ENCODE results near the gene MKX.

MKX gene

DNA sequence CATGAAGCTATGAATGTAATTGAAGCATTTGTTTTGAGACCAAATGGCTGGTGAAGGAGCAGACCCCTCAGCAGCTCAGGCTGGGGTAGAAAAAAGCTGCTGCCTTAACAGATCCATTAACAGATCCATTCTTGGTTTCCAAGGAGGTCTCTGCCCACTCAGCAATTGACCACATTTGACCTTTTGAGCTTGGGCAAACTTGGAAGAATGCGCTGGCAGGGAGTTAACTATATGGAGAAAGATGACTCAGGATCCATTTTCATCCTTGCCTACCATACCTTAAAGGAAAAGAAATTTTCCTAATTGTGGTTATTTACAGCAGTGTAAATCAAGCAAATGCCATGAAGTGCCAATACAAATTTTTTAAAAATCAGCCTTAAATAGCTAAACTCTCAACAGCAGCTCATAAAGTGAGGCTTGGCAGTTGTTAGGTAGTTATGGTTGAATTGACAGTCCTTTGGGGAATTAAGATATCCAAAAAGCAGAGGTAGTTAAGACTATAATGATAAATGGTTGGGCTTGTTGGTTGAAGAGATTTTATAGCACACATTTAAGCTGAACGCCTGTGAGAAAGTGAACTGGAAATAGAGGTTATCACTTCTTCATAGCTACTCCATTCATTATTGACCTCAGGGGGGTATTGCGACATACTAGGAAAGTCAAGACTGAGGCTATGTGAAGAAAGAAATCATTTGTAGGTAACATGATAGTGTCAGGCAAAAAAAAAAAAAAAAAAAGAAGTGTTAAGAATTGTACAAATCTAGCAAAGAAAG is 83.9 kb downstream of the MKX start:
- H3K27ac Mint-ChIP-seq, result no peak overlapping the region
- H3K36me3 Mint-ChIP-seq (ENCODE audit: low read depth), result no peaks in the 10 kb centered on the region
- H3K27me3 Mint-ChIP-seq (ENCODE audit: low read depth), result peaks cover 38% of the 10 kb centered on the region
- no peak overlapping the region for H3K4me3 Mint-ChIP-seq
- H3K9me3 Mint-ChIP-seq, result no peaks in the 10 kb centered on the region
- no peaks in the 10 kb centered on the region for H3K4me1 Mint-ChIP-seq (ENCODE audit: low read depth)

GRCh38 chr10:27660711-27661110 is 84.9 kb downstream of the MKX start:
- Mint-ChIP-seq H3K4me1 (ENCODE audit: low read depth) (peaks cover 3% of the 10 kb centered on the region), H3K27me3 (ENCODE audit: low read depth) (peaks cover 34% of the 10 kb centered on the region), H3K27ac (no peak overlapping the region), H3K9me3 (no peaks in the 10 kb centered on the region), H3K4me3 (no peak overlapping the region), H3K36me3 (ENCODE audit: low read depth) (no peaks in the 10 kb centered on the region)

GRCh38 chr10:27660268-27660667 is 85.4 kb downstream of the MKX start:
- H3K36me3 Mint-ChIP-seq (ENCODE audit: low read depth), result no peaks in the 10 kb centered on the region
- no peaks in the 10 kb centered on the region for H3K9me3 Mint-ChIP-seq
- H3K4me3 Mint-ChIP-seq, result no peak overlapping the region
- no peak overlapping the region for H3K27ac Mint-ChIP-seq
- H3K4me1 Mint-ChIP-seq (ENCODE audit: low read depth), result peaks cover 3% of the 10 kb centered on the region
- H3K27me3 Mint-ChIP-seq (ENCODE audit: low read depth), result peaks cover 30% of the 10 kb centered on the region

DNA sequence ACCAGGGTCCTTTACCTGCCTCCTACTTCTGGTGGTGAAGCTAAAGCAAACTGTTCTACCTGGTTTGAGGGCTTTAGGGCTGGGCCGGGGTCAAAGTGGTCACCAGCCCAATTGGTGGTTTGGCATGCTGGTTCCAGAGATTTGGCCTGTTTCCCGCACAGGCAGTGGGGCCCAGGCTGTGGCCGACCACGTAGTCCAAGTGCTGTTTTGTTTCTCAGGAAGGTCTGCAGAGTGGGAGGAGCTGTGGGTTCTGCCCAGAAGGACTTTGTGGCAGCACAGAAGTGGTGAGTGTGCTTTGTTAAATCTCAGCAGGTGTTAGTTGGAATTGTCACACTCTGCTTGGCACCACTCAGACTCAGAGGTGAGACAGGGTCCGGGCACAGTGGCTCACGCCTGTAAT is 85.8 kb downstream of the MKX start:
- Mint-ChIP-seq H3K4me3 (no peak overlapping the region), H3K27ac (no peak overlapping the region), H3K9me3 (no peaks in the 10 kb centered on the region), H3K27me3 (ENCODE audit: low read depth) (peaks cover 25% of the 10 kb centered on the region), H3K36me3 (ENCODE audit: low read depth) (no peaks in the 10 kb centered on the region), H3K4me1 (ENCODE audit: low read depth) (peaks cover 3% of the 10 kb centered on the region)

DNA sequence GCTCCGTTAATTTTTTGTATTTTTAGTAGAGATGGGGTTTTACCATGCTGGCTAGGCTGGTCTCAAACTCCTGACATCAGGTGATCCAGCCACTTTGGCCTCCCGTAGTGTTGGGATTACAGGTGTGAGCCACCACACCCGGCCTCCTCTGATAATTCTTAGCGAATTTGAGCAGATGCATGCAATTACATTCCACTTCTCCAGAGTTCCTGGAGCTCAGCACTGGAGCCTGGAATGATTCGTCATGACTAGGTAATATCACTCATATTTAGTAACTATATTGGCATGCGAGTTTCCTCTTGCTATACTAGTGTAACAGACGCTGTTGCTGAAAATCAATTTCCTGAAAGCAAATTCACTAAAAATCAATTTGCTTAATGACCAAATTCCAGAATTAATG is 86.8 kb downstream of the MKX start:
- H3K27ac Mint-ChIP-seq, result no peak overlapping the region
- peaks cover 3% of the 10 kb centered on the region for H3K4me1 Mint-ChIP-seq (ENCODE audit: low read depth)
- peaks cover 15% of the 10 kb centered on the region for H3K27me3 Mint-ChIP-seq (ENCODE audit: low read depth)
- H3K9me3 Mint-ChIP-seq, result no peaks in the 10 kb centered on the region
- no peak overlapping the region for H3K4me3 Mint-ChIP-seq
- H3K36me3 Mint-ChIP-seq (ENCODE audit: low read depth), result no peaks in the 10 kb centered on the region

DNA sequence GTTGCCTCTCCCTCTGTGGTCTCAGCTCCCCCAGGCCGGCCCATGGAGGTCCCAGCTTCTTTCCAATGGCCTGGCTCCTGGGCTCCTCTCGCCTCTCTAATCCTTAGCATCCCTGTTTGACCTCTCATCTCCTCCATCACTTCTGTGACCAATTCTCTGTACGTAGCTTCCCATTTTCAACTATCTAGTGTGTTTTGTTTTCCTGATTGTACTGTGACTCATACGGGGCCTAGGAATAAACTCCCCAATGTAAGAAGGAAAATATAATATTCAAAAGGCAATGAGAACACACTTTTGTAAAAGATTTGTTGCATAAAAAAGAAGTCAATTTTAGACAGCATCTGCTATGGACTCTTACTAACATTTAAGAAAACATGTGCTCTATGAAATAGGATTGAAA is 90.3 kb downstream of the MKX start:
- no peaks in the 10 kb centered on the region for H3K9me3 Mint-ChIP-seq
- no peak overlapping the region for H3K27ac Mint-ChIP-seq
- no peak overlapping the region for H3K4me3 Mint-ChIP-seq
- H3K27me3 Mint-ChIP-seq (ENCODE audit: low read depth), result peaks cover 2% of the 10 kb centered on the region
- H3K36me3 Mint-ChIP-seq (ENCODE audit: low read depth), result no peaks in the 10 kb centered on the region
- H3K4me1 Mint-ChIP-seq (ENCODE audit: low read depth), result peaks cover 3% of the 10 kb centered on the region

GRCh38 chr10:27654284-27654683 is 91.3 kb downstream of the MKX start:
- peaks cover 3% of the 10 kb centered on the region for H3K4me1 Mint-ChIP-seq (ENCODE audit: low read depth)
- no peaks in the 10 kb centered on the region for H3K36me3 Mint-ChIP-seq (ENCODE audit: low read depth)
- H3K27me3 Mint-ChIP-seq (ENCODE audit: low read depth), result no peaks in the 10 kb centered on the region
- no peak overlapping the region for H3K27ac Mint-ChIP-seq
- no peak overlapping the region for H3K4me3 Mint-ChIP-seq
- no peaks in the 10 kb centered on the region for H3K9me3 Mint-ChIP-seq

GRCh38 chr10:27646604-27647175 is 98.9 kb downstream of the MKX start:
- Mint-ChIP-seq H3K27ac (no peak overlapping the region), H3K4me3 (no peak overlapping the region), H3K9me3 (peaks cover 5% of the 10 kb centered on the region), H3K36me3 (ENCODE audit: low read depth) (no peaks in the 10 kb centered on the region), H3K4me1 (ENCODE audit: low read depth) (no peaks in the 10 kb centered on the region), H3K27me3 (ENCODE audit: low read depth) (peaks cover 14% of the 10 kb centered on the region)

DNA sequence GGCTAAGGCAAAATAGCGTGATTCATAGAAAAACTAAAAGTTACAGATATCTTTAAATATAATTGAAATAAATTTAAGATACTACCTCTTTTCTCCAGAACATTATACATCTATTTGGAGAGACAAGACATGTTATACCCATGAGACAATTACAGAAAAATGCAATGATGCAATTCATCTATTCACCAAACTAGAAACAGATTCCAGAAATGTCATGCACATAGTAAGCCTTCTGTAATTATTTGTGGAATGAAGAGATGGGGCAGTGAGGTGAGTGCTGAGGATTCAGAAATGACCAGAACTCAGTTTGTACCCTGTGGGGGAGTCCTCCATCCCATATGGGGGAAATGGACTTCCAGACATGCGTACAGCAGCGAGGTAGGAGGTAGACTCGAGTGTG is 99.4 kb downstream of the MKX start:
- Mint-ChIP-seq H3K4me3 (no peak overlapping the region), H3K9me3 (peaks cover 5% of the 10 kb centered on the region), H3K36me3 (ENCODE audit: low read depth) (no peaks in the 10 kb centered on the region), H3K4me1 (ENCODE audit: low read depth) (no peaks in the 10 kb centered on the region), H3K27me3 (ENCODE audit: low read depth) (peaks cover 14% of the 10 kb centered on the region), H3K27ac (no peak overlapping the region)

- Mint-ChIP-seq H3K27me3 (ENCODE audit: low read depth) (peaks cover 14% of the 10 kb centered on the region), H3K4me1 (ENCODE audit: low read depth) (no peaks in the 10 kb centered on the region), H3K36me3 (ENCODE audit: low read depth) (no peaks in the 10 kb centered on the region), H3K4me3 (no peak overlapping the region), H3K27ac (no peak overlapping the region), H3K9me3 (peaks cover 5% of the 10 kb centered on the region)
Observed at GRCh38 chr10:27644307-27644939, 101.2 kb downstream of the MKX start.

DNA sequence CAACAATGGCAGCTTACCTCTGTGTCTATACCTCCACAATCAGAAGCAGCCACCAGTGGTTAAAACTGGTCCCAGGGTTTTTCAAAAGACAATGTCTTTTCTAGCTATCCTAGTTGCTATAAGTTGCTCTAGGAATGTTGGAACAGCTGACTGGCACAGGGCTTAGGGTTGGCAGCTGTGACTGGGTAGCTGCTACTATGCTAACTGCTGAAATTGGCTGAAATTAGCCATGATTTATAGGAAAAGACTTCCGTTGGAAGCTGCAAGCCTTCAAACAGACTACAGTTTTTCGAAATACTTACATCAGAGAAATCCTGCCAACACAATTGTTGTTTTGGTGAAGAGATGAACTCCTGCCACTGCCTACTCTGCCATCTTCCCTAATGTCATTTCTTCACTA is 102.3 kb downstream of the MKX start:
- H3K4me1 Mint-ChIP-seq (ENCODE audit: low read depth), result no peaks in the 10 kb centered on the region
- no peak overlapping the region for H3K4me3 Mint-ChIP-seq
- peaks cover 5% of the 10 kb centered on the region for H3K9me3 Mint-ChIP-seq
- no peak overlapping the region for H3K27ac Mint-ChIP-seq
- no peaks in the 10 kb centered on the region for H3K36me3 Mint-ChIP-seq (ENCODE audit: low read depth)
- H3K27me3 Mint-ChIP-seq (ENCODE audit: low read depth), result peaks cover 10% of the 10 kb centered on the region

DNA sequence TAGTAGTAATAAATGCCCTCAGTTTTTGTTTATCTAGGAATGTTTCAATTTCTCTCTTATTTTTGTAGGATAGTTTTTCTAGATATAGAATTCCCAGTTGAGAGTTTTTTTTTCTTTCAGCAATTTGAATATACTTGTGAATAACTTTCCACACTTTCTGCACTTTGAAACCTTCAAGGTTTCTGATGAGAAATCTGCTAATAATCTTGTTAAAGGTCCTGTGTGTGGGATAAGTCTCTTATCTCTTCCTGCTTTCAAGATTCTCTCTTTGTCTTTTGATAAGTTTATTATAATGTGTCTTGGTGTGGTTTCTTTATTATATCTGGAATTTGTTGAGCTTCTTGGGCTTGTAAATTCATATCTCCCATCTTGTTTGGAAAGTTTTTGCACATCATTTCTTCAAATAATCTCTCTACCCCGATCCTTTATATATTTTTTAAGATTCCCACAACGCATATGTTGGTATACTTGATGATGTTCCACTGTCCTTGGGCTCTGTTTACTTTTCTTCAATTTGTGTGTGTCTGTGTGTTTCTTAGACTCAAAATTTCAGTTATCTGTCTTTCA is 103.5 kb downstream of the MKX start:
- Mint-ChIP-seq H3K9me3 (peaks cover 5% of the 10 kb centered on the region), H3K4me3 (no peak overlapping the region), H3K27me3 (ENCODE audit: low read depth) (peaks cover 9% of the 10 kb centered on the region), H3K27ac (no peak overlapping the region), H3K4me1 (ENCODE audit: low read depth) (no peaks in the 10 kb centered on the region), H3K36me3 (ENCODE audit: low read depth) (no peaks in the 10 kb centered on the region)

DNA sequence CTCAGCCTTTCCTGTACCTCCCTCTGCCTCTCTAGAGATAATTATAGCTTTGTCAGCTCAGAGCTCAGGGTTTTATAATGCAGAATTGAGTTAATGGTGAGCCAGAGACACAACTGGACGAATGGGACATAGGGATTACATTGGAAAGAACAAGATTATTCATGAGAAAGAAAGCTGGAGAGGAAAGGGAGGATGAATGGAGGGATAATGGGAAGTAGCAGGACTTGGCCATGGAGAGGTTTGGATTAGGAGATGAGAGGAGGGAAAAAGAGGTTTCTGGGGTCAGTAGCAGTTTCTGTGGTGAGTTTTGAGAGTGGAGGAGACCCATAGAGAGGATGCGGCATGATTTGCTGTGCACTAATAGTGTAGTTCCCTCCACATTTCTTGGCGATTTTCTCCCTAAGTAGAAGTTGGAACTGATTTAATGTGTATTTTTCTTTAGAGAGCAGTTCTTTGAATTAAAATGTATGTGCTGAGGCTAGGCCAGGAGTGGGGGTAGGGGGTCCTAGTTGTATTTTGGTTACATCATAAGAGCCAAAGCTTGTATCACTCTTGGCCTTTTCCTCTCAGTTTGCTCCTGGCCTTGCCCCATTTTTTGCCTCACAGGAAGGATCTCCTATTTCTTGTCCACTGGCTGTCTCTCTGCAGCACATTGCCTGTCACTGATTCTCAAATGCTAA is 107.4 kb downstream of the MKX start:
- H3K27ac Mint-ChIP-seq, result no peak overlapping the region
- no peak overlapping the region for H3K4me3 Mint-ChIP-seq
- H3K9me3 Mint-ChIP-seq, result peaks cover 5% of the 10 kb centered on the region
- H3K36me3 Mint-ChIP-seq (ENCODE audit: low read depth), result no peaks in the 10 kb centered on the region
- H3K4me1 Mint-ChIP-seq (ENCODE audit: low read depth), result no peaks in the 10 kb centered on the region
- peaks cover 8% of the 10 kb centered on the region for H3K27me3 Mint-ChIP-seq (ENCODE audit: low read depth)

GRCh38 chr10:27637601-27638000 is 108.0 kb downstream of the MKX start:
- no peak overlapping the region for H3K4me3 Mint-ChIP-seq
- H3K4me1 Mint-ChIP-seq (ENCODE audit: low read depth), result no peaks in the 10 kb centered on the region
- H3K36me3 Mint-ChIP-seq (ENCODE audit: low read depth), result no peaks in the 10 kb centered on the region
- H3K9me3 Mint-ChIP-seq, result peaks cover 5% of the 10 kb centered on the region
- H3K27ac Mint-ChIP-seq, result no peak overlapping the region
- peaks cover 5% of the 10 kb centered on the region for H3K27me3 Mint-ChIP-seq (ENCODE audit: low read depth)

All from T-helper 1 cell treated with Interleukin-12 subunit alpha and Interleukin-12 subunit beta and Interleukin-4 antibody, amounts not matched to agents 30 μg/mL and 1 μg/mL, for 36 hours (primary cell).